Upper lobe of left lung (tissue), 4 donors: Measurements from ENCODE around the gene PLA2G4A.

ENCODE experiments used
- CTCF ChIP-seq, 6 experiments: fragments of 450-650 bp in 4 of 6; fragments of 200-600 bp in 2 of 6; sonication (generic) in 2 of 6; IDR thresholded peaks; one replicate each; pipeline ENCODE4 v1.5.1; 2016 to 2019; ENCODE audit warnings: antibody characterized with exemption in 6 of 6
- EP300 ChIP-seq, 4 donors: sonication (generic); formaldehyde crosslinking; IDR thresholded peaks; one replicate each; pipeline ENCODE4 v1.5.1; 2017; ENCODE audit warnings: antibody characterized with exemption in 4 of 4, control low read depth in 2 of 4
- POLR2A ChIP-seq, 4 donors: fragments of 450-650 bp; IDR thresholded peaks; one replicate each; pipeline ENCODE4 v1.5.1; 2016 to 2017; ENCODE audit warnings: antibody characterized with exemption in 4 of 4, mild to moderate bottlenecking in 2 of 4
- POLR2AphosphoS5 ChIP-seq, 2 donors: sonication (generic); formaldehyde crosslinking; IDR thresholded peaks; one replicate each; pipeline ENCODE4 v1.5.1; 2017; ENCODE audit warnings: antibody characterized with exemption in 2 of 2

GRCh38 chr1:187032316-187032981 lies 203.7 kb downstream of the PLA2G4A start:
- TF ChIP-seq POLR2A (IDR thresholded peaks at IDR 0.05) (no peak), CTCF (IDR thresholded peaks at IDR 0.05) (no peak), EP300 (IDR thresholded peaks at IDR 0.05) (no peak), POLR2AphosphoS5 (IDR thresholded peaks at IDR 0.05) (no peak)
